ENCODE measurements around the gene INPP4B. TPM values are rescaled to one million over a fixed set of nuclear protein-coding genes. Genes with fewer than 3 reads are reported as not detected.

Gene INPP4B
- polyA plus RNA-seq, 3 donors from 2014 or later = 0.81 to 6.3 (median 6.2) TPM

DNA sequence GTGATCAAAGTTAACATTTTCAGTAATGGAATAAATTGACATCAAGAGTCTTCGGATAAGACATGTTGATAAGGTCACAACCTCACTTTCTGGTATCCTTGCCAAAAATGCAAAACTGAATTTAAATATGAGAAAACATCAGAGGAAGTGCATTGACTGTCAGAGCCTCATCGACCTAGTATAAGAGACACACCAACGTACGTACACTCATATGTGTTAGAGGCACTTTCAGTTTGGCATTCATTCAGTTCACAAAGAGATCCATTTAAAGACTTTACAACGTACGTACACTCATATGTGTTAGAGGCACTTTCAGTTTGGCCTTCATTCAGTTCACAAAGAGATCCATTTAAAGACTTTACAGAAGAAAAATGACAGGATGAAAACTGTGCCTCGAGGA is 280.3 kb downstream of the INPP4B start:
- H3K36me3 Mint-ChIP-seq = no peaks in the 10 kb centered on the region
- H3K27me3 Mint-ChIP-seq (ENCODE audit: low read depth in 3 of 3) = peaks cover 0 to 2% (median 0%) of the 10 kb centered on the region in 3 donors
- peaks cover 0 to 23% of the 10 kb centered on the region in 2 donors for H3K4me1 Mint-ChIP-seq
- H3K9me3 Mint-ChIP-seq = peaks cover 0 to 9% (median 4%) of the 10 kb centered on the region in 6 donors
- no peak for DNase-seq
- peak overlapping the region in 2 of 5 donors; percentile 12 to 38 for H3K4me3 Mint-ChIP-seq
- H3K27ac Mint-ChIP-seq = no peak overlapping the region

DNA sequence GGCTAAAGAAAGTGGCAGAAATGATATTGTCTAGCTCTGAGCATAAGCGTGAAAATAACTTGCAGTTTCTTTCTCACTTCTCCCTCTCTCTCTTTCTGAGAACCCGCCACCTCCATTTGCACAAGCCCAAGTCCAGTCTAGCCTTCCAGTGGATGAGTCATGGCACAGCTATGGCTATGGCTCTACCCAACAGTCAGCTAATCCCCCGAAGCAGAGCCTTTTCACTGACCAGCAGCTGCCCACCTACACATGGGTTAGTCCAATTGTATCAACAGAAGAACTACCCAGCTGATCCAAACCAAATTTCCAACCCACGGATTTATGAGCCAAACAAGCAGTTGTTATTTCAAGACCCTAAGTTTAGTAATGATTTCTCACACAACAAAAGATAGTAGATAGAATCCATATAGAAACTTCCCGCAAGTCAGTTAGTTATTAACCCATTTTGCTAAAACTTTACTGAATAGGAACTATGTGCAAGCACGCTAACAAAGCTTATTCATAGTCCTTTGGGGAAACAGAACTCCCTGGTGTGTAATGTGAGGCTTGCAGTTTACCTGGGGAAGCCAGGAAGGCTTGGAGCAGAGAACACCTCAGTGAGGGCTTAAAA is 282.3 kb downstream of the INPP4B start:
- Mint-ChIP-seq H3K4me1 (peaks cover 0 to 23% of the 10 kb centered on the region in 2 donors), H3K27ac (no peak overlapping the region), H3K4me3 (no peak overlapping the region), H3K27me3 (ENCODE audit: low read depth in 3 of 3) (peaks cover 0 to 2% (median 0%) of the 10 kb centered on the region in 3 donors), H3K9me3 (peaks cover 0 to 9% (median 4%) of the 10 kb centered on the region in 6 donors), H3K36me3 (no peaks in the 10 kb centered on the region)
- no peak for DNase-seq

DNA sequence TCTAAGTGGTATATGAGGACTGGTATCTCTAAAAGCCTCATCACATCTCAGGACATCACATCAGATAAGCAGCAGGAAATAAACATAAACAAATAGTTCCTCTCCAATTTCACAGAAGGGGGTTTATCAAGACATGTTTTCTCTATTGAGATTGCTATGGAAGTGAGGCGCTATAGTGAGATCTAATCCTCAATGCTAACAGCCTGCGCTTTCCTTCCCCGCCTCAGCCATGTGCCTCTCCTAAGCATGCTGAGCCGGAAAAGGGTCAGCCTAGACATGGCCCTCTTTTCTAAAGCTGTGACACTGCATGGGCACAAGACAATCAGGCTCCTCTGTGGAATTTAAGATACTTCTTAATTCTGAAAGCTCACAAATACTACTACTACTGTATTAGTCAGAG is 286.1 kb downstream of the INPP4B start:
- H3K36me3 Mint-ChIP-seq = no peaks in the 10 kb centered on the region
- H3K4me3 Mint-ChIP-seq = no peak overlapping the region
- no peaks in the 10 kb centered on the region for H3K4me1 Mint-ChIP-seq
- H3K9me3 Mint-ChIP-seq = peaks cover 0 to 21% (median 4%) of the 10 kb centered on the region in 6 donors
- DNase-seq = no peak
- H3K27ac Mint-ChIP-seq = no peak overlapping the region
- peaks cover 0 to 2% (median 0%) of the 10 kb centered on the region in 3 donors for H3K27me3 Mint-ChIP-seq (ENCODE audit: low read depth in 3 of 3)

DNA sequence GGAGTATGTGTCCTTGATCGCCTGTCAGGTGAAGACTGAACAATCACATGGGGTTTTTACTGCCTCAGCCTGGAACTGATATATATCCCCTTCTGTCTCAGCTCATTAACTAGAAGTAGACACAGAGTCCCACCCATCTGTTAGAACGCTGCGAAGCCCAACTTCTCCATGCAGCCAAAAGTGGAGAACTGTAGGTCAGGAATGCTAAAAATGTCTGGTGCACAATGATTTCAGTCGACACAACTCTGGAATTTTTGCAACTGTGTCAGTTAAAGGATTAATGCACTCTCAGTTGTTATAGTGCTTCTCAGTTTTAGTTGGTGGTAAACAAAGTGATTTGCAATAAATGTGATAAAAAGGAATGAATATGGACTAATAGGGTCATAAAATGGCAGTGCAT is 287.2 kb downstream of the INPP4B start:
- peaks cover 0 to 4% (median 0%) of the 10 kb centered on the region in 3 donors for H3K36me3 Mint-ChIP-seq
- peaks cover 0 to 22% (median 3%) of the 10 kb centered on the region in 6 donors for H3K9me3 Mint-ChIP-seq
- H3K27me3 Mint-ChIP-seq (ENCODE audit: low read depth in 3 of 3) = no peaks in the 10 kb centered on the region
- no peak overlapping the region for H3K4me3 Mint-ChIP-seq
- H3K4me1 Mint-ChIP-seq = no peaks in the 10 kb centered on the region
- DNase-seq = no peak
- no peak overlapping the region for H3K27ac Mint-ChIP-seq

DNA sequence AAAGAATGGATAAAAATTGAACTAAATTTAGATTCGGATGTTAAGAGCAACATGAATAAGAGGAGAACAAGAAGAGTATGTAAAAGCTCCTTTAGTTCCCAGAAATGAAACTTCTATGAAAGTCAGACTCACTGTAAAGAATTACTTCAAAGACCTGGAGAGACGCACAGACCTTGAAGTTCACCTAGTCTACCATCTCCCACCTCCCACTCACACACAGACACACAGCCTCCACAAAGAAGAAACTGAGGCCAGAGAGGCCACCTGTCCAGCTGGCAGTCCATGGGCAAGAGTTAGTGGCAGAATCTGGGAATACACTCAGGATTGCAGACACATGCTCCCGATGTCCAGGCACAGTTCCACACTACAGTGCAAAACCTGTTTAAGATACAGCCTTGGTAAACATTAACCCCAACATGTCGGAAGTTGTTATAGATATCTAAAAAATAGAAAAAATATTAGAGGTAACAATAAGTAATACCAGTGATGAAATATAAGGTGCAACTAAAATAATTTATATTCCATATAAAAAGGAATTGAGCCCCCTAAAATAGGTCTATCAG is 288.8 kb downstream of the INPP4B start:
- Mint-ChIP-seq H3K4me1 (no peaks in the 10 kb centered on the region), H3K36me3 (peaks cover 0 to 4% (median 0%) of the 10 kb centered on the region in 3 donors), H3K4me3 (no peak overlapping the region), H3K9me3 (peaks cover 0 to 22% (median 3%) of the 10 kb centered on the region in 6 donors), H3K27ac (no peak overlapping the region), H3K27me3 (ENCODE audit: low read depth in 3 of 3) (no peaks in the 10 kb centered on the region)
- no peak for DNase-seq

DNA sequence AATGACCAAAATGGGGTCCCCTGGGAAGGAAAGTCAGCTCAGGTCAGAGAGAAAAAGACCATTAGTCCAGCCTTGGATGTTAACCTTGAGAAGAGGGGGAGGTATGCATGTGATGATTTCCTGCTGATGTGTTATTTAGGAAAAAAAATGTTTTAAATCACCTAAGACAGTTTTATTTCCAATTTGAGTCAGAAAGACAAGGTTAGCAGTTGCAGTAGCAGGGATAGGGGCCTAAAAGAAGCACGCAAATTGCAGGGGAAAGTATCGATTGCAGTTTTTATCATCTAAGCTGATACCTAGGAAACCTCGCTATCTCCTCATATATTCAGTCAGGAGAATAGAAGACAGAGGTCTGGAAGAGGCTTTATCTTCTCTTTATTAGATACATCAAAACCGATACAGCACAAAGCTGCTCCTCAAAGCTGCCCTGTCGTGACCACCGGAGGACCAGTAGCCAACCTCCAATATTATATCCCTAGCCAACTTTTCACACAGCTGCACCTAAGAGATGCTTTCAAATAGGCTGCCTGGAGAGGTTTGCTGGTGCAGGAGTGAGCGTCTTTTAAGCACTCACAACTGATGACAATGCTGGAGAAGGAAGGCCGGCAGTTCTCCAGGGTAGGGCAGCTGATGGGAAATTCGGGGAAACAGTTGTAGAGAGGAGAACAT is 289.4 kb downstream of the INPP4B start:
- Mint-ChIP-seq H3K27me3 (ENCODE audit: low read depth in 3 of 3) (no peaks in the 10 kb centered on the region), H3K27ac (no peak overlapping the region), H3K4me3 (no peak overlapping the region), H3K4me1 (no peaks in the 10 kb centered on the region), H3K9me3 (peaks cover 0 to 22% (median 3%) of the 10 kb centered on the region in 6 donors), H3K36me3 (peaks cover 0 to 4% (median 0%) of the 10 kb centered on the region in 3 donors)
- DNase-seq = no peak

DNA sequence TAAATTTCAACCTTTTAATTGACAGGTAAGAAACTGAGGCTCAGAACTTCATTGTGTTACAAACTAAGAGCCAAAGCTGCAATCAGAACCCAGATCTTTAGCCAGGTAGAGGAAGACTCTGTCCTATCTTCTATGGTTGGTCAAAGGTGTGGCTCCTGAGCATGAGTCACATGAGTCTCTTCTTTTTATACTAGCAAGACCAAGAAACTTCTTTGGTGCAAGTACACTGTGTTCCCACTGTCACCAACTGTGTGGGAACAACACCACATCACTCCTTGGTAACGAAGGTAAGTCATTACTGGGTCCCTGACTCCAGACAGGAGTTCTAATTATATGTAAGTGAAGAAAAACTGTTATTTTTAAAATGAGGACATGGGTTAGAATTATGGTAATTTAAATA is 290.1 kb downstream of the INPP4B start:
- Mint-ChIP-seq H3K4me3 (no peak overlapping the region), H3K27ac (no peak overlapping the region), H3K4me1 (no peaks in the 10 kb centered on the region), H3K9me3 (peaks cover 0 to 22% (median 3%) of the 10 kb centered on the region in 6 donors), H3K27me3 (ENCODE audit: low read depth in 3 of 3) (no peaks in the 10 kb centered on the region), H3K36me3 (peaks cover 0 to 4% (median 0%) of the 10 kb centered on the region in 3 donors)
- no peak for DNase-seq

DNA sequence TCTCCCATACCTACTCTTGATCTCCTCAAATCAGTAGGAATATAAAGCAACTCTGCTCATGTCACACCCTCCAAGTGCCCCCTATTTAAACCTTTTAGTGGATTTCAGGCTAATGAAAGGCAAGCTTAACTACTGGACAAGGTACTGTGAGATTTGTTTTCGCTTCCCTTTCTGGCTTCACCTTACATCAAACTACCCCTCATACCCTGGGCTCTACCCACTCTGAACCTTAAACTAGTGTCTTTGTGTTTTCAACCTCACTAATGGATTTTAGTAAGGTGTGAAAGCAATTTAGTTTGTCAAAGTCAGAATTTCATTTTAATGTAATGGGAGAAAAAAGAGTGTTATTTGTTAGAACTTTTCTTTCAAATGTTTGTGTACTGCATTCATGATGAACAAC is 291.7 kb downstream of the INPP4B start:
- no peak for DNase-seq
- peaks cover 0 to 4% (median 0%) of the 10 kb centered on the region in 3 donors for H3K36me3 Mint-ChIP-seq
- no peak overlapping the region for H3K27ac Mint-ChIP-seq
- no peak overlapping the region for H3K4me3 Mint-ChIP-seq
- no peaks in the 10 kb centered on the region for H3K4me1 Mint-ChIP-seq
- no peaks in the 10 kb centered on the region for H3K27me3 Mint-ChIP-seq (ENCODE audit: low read depth in 3 of 3)
- H3K9me3 Mint-ChIP-seq = peaks cover 0 to 25% (median 3%) of the 10 kb centered on the region in 6 donors

DNA sequence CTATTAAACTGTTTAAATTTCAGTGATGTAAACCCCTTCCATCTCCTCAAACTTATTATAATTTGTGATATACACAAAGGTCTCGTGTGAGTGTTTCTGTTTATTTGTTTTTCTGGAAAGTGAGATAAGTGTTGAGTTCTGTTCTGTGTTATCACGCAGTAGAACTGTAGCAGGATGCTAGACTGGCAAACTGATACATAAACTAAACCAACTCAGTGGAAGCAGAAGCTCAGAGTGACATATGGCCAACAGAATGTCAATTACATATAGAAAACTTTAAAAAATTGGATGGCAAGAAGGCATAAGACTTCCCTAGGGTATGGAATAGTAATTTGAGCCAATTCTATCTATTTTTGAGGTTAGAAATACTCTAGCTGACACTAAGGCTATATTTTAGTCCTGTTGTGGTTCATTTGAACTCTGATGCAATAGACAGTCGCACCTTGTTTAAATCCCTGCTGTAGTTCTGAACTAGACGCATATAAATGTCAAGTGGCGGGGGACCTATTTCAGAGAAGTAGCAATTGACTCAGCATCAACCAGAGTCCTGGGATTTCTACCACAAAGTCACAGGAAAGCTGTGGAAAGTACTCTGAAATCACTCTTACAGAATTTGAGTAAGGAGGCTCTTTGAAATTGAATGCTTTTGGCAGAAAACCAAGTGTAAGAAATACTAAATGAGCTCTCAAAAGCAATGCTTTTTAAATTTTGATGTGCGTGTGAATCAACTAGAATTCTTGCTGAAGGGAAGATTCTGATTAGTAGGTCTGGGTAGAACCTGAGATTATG is 294.4 kb downstream of the INPP4B start:
- Mint-ChIP-seq H3K27ac (no peak overlapping the region), H3K27me3 (ENCODE audit: low read depth in 3 of 3) (no peaks in the 10 kb centered on the region), H3K4me1 (no peaks in the 10 kb centered on the region), H3K36me3 (peaks cover 0 to 4% (median 0%) of the 10 kb centered on the region in 3 donors), H3K9me3 (peaks cover 0 to 16% (median 3%) of the 10 kb centered on the region in 6 donors), H3K4me3 (no peak overlapping the region)
- no peak for DNase-seq

DNA sequence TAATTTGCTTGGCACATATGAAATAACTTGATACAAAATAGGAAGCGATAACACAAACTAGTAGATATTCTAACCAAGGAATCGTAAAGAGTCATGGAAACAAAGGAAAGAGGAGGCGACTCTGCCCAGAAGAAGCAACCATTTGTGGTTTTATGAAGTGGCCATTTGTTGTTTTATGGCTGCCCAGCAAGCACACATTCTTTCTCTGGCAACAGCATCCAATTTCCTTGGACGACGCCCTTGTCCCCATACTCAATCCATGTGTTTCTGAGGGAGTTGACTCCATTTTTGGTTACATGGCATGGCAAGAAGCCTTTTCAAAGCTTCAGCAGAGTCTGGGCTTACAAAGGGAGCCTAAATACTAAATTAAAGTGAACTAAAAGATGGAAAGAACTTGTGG is 295.1 kb downstream of the INPP4B start:
- Mint-ChIP-seq H3K27me3 (ENCODE audit: low read depth in 3 of 3) (no peaks in the 10 kb centered on the region), H3K36me3 (peaks cover 0 to 4% (median 0%) of the 10 kb centered on the region in 3 donors), H3K4me3 (no peak overlapping the region), H3K9me3 (peaks cover 0 to 9% (median 4%) of the 10 kb centered on the region in 6 donors), H3K4me1 (no peaks in the 10 kb centered on the region), H3K27ac (no peak overlapping the region)
- DNase-seq = no peak

DNA sequence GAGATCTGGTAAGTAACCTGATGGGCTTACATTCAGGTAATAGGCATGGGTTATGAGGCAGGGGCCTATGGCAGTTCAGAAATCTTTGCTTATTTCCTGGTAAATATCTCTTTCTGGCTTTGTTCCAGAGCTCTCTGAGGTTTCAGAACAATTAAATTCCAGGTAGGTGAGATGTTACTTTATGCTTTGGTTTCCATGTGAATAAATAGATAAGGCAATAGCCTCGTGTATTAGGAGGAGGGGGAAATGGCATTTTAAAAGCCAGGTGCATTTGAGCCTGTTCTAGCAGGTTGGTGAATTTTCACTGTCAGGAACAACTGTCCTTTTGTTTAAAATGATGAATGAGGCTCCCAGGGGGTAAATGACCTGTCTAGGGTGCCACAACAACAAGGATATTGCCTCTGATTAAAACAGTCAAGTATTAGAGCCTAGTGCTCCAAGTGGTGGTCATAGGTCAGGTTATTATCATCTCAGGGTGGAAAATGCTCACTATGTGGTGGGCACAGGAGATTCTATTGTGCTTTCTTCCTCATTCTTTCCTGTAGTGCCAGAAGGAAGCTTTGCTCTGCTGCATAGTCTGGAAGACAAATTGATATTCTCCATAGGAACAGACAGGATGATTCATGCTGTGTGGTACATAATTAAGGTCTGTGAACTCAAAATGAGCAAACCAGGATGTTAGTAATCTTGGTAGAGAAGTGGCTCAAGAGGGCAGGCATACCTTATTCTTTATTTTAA is 296.2 kb downstream of the INPP4B start:
- peaks cover 0 to 9% (median 4%) of the 10 kb centered on the region in 6 donors for H3K9me3 Mint-ChIP-seq
- DNase-seq = no peak
- no peaks in the 10 kb centered on the region for H3K4me1 Mint-ChIP-seq
- no peak overlapping the region for H3K27ac Mint-ChIP-seq
- peaks cover 0 to 4% (median 0%) of the 10 kb centered on the region in 3 donors for H3K36me3 Mint-ChIP-seq
- no peaks in the 10 kb centered on the region for H3K27me3 Mint-ChIP-seq (ENCODE audit: low read depth in 3 of 3)
- H3K4me3 Mint-ChIP-seq = no peak overlapping the region

DNA sequence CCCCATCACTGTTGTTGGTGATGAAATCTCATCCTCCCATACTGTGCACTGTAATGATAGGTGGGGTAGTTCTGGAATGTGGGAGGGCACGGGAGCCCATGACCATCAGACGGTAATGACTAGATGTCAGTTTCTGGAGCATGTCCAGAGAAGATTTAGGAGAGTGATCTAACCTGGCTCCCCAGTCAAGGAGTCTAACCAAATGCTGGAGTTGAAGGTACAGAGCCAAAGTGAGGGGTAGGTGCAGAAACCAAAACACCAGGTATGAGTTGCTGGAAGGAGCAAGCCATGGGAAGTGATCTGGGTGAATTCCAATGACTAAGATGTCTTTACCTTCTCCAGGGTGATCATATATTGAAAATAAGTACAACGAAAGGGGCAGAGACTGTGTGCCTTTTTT is 296.9 kb downstream of the INPP4B start:
- Mint-ChIP-seq H3K4me3 (no peak overlapping the region), H3K27me3 (ENCODE audit: low read depth in 3 of 3) (no peaks in the 10 kb centered on the region), H3K27ac (no peak overlapping the region), H3K9me3 (peaks cover 0 to 8% (median 4%) of the 10 kb centered on the region in 6 donors), H3K36me3 (peaks cover 0 to under 1% (median 0%) of the 10 kb centered on the region in 3 donors), H3K4me1 (no peaks in the 10 kb centered on the region)
- no peak for DNase-seq

DNA sequence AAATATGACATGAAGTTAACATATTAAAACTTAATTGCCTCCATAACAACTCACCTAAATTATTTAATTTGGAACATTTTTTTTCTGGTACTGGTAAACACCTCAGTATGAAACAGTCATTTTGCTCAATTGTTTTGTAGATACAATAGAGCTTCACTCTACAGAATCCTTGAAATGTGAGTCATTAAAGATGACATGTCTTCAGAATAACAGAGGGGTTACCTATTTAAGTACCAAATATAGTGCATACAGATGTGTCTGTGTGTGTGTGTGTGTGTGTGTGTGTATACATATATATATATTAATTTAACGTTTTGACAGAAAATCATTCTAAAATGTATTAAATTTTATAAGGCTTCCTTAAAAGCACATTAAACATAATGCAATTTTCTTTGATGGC is 297.6 kb downstream of the INPP4B start:
- Mint-ChIP-seq H3K4me3 (no peak overlapping the region), H3K27me3 (ENCODE audit: low read depth in 3 of 3) (no peaks in the 10 kb centered on the region), H3K9me3 (peaks cover 0 to 8% (median 3%) of the 10 kb centered on the region in 6 donors), H3K36me3 (no peaks in the 10 kb centered on the region), H3K4me1 (no peaks in the 10 kb centered on the region), H3K27ac (no peak overlapping the region)
- DNase-seq = no peak

Data from immature natural killer cell (primary cell).